Endothelial cell of umbilical vein (primary cell): ENCODE data around the gene GTF3C2. TPM values are rescaled to one million over a fixed set of nuclear protein-coding genes. Genes with fewer than 3 reads are reported as not detected.

ENCODE experiments used
- BruUV-seq: library from RNA; stranded (reverse); fragments of 400-500 nt; replicated peaks from 2 replicates; lab custom pipeline; 2021; lab: Mats Ljungman, UMichigan
- CTCF ChIA-PET: fragments of 300-600, 350-600 bp; sonication (Branson Sonifier 250); formaldehyde crosslinking; loops from one replicate; lab custom pipeline; 2021; ENCODE audit warnings: antibody characterized with exemption, inconsistent platforms; lab: Charles Lee
- POLR2A ChIA-PET: fragments of 300-600, 350-600 bp; sonication (Branson Sonifier 250); formaldehyde crosslinking; loops from one replicate; lab custom pipeline; 2021; ENCODE audit warnings: antibody characterized with exemption, inconsistent platforms; lab: Charles Lee
- DNase-seq: peaks from one replicate; pipeline ENCODE4 v3.0.0-alpha.2; 2011; ENCODE audit warnings: low read depth, low spot score
- FAIRE-seq: peaks from 2 replicates; lab custom pipeline; 2011; peaks lifted over from hg19 to GRCh38; lab: Jason Lieb, UNC
- H2AFZ ChIP-seq: 2 replicates; pipeline ENCODE4 v1.6.0; 2012; ENCODE audit warnings: low read depth, low read length, control low read depth, inconsistent platforms
- H3K27ac ChIP-seq: 2 replicates; pipeline ENCODE4 v1.5.1; 2011; ENCODE audit warnings: low read depth, mild to moderate bottlenecking, control low read depth, low read length, moderate library complexity; ENCODE audit not compliant: insufficient read depth
- H3K27me3 ChIP-seq, 2 experiments: 2 replicates each; pipeline versions ENCODE4 v1.6.0 to v1.6.1; 2011; ENCODE audit warnings: low read length in 2 of 2, mixed read lengths in 1 of 2; ENCODE audit not compliant: control insufficient read depth in 2 of 2, insufficient read depth in 2 of 2
- H3K36me3 ChIP-seq, 2 experiments: 2 replicates in 1 of 2; 3 replicates in 1 of 2; pipeline ENCODE4 v1.5.1; 2011; ENCODE audit warnings: low read length in 2 of 2, mild to moderate bottlenecking in 1 of 2, moderate library complexity in 1 of 2; ENCODE audit not compliant: control insufficient read depth in 2 of 2, insufficient read depth in 2 of 2; ENCODE audit errors: extremely low read depth in 1 of 2
- H3K4me1 ChIP-seq: 3 replicates; pipeline ENCODE4 v1.5.1; 2011; ENCODE audit warnings: mild to moderate bottlenecking, low read length; ENCODE audit not compliant: control insufficient read depth, insufficient read depth; ENCODE audit errors: extremely low read depth
- H3K4me2 ChIP-seq: 2 replicates; pipeline ENCODE4 v1.6.1; 2011; ENCODE audit warnings: low read length, control low read depth, mixed read lengths; ENCODE audit not compliant: insufficient read depth
- H3K4me3 ChIP-seq, 3 experiments: fragments of 200-600 bp in 1 of 3; sonication (generic), shearing (Covaris generic) in 1 of 3; replicated peaks in 1 of 3; 2 replicates each; pipeline ENCODE4 v1.5.1; 2011 to 2016; ENCODE audit warnings: control low read depth in 3 of 3, low read length in 3 of 3, mild to moderate bottlenecking in 2 of 3, inconsistent platforms in 1 of 3, low read depth in 1 of 3, moderate library complexity in 1 of 3; ENCODE audit not compliant: insufficient read depth in 1 of 3
- H3K79me2 ChIP-seq: 2 replicates; pipeline ENCODE4 v1.6.0; 2012; ENCODE audit warnings: low read length, inconsistent platforms; ENCODE audit not compliant: control insufficient read depth, insufficient read depth
- H3K9ac ChIP-seq: replicated peaks from 2 replicates; pipeline ENCODE3; 2011; ENCODE audit warnings: low read length, control low read depth; ENCODE audit not compliant: insufficient read depth; ENCODE audit errors: extremely low read depth
- H3K9me1 ChIP-seq: replicated peaks from 3 replicates; pipeline ENCODE4 v1.6.0; 2011; ENCODE audit warnings: mild to moderate bottlenecking, low read length; ENCODE audit not compliant: control insufficient read depth, insufficient read depth; ENCODE audit errors: extremely low read depth
- H3K9me3 ChIP-seq: replicated peaks from 2 replicates; pipeline ENCODE4 v1.5.1; 2012; ENCODE audit warnings: low read length, inconsistent platforms; ENCODE audit not compliant: control insufficient read depth, insufficient read depth
- H4K20me1 ChIP-seq: replicated peaks from 2 replicates; pipeline ENCODE3; 2011; ENCODE audit warnings: mild to moderate bottlenecking, low read length; ENCODE audit not compliant: control insufficient read depth, insufficient read depth; ENCODE audit errors: extremely low read depth
- CTCF ChIP-seq, 2 donors: IDR thresholded peaks; 1 replicate in 1 of 2; 2 replicates in 1 of 2; pipeline ENCODE4 v1.5.1; 2011; ENCODE audit warnings: low read length in 2 of 2, mild to moderate bottlenecking in 2 of 2, moderate library complexity in 2 of 2, control low read depth in 1 of 2, inconsistent platforms in 1 of 2, low read depth in 1 of 2; ENCODE audit not compliant: insufficient read depth in 1 of 2; ENCODE audit errors: extremely low read depth in 1 of 2
- EZH2 ChIP-seq: IDR thresholded peaks from 2 replicates; pipeline ENCODE4 v1.6.1; 2012; ENCODE audit warnings: borderline replicate concordance, low read depth, mild to moderate bottlenecking, moderate library complexity, low read length, inconsistent platforms; ENCODE audit not compliant: severe bottlenecking
- FOS ChIP-seq: IDR thresholded peaks from 2 replicates; pipeline ENCODE4 v1.6.1; 2011; ENCODE audit warnings: mild to moderate bottlenecking, low read length, moderate library complexity, borderline replicate concordance; ENCODE audit not compliant: insufficient read depth
- POLR2AphosphoS5 ChIP-seq: IDR thresholded peaks from 2 replicates; pipeline ENCODE4 v1.6.1; 2012; ENCODE audit warnings: low read depth, mild to moderate bottlenecking, control low read depth, low read length, moderate library complexity; ENCODE audit not compliant: insufficient read depth
- dilution Hi-C: fragments of 300-500 bp; cut with MboI; formaldehyde crosslinking; loops from one replicate; pipeline ENCODE4 v1.15.0; 2019; ENCODE audit warnings: low sequenced_read_pairs; ENCODE audit not compliant: extremely low pct_ligation_motif_present
- intact Hi-C: fragments of 100-400 bp; cut with micrococcal nuclease; formaldehyde crosslinking; loops from one replicate; pipeline ENCODE4 v1.10.0; 2022
- polyA plus RNA-seq, 4 experiments: library from polyadenylated mRNA; depleted of rRNA in 3 of 4; stranded (reverse) in 3 of 4; unstranded in 1 of 4; fragments of >200 nt; gene quantifications; 2 replicates each; pipeline versions ENCODE4 v1.2.1 to v1.2.3, GENCODE V29; 2011 to 2012; ENCODE audit warnings: missing spikeins in 1 of 4
- total RNA-seq: library from RNA; stranded (reverse); gene quantifications from 2 replicates; pipeline ENCODE4 v1.2.3, GENCODE V29; 2021

The GTF3C2 gene
- total and polyA plus RNA-seq, 2 donors (not counting 3 experiments of a cell fraction or from before 2014, with no cell fraction given): 57.4 to 59.7 TPM

GRCh38 chr2:27306573-27307286, 49.8 kb downstream of the GTF3C2 start:
- no TSS peak for BruUV-seq
- dilution Hi-C loops: no loop called here

GRCh38 chr2:27306136-27306535, 50.4 kb downstream of the GTF3C2 start:
- Histone ChIP-seq H3K4me3 (no peak overlapping the region), H2AFZ (no peak overlapping the region), H3K27ac (no peak overlapping the region), H3K4me1 (peaks cover 8% of the 10 kb centered on the region), H3K79me2 (no peaks in the 10 kb centered on the region), H3K27me3 (peaks cover 25 to 41% of the 10 kb centered on the region in 2 experiments), H3K36me3 (no peaks in the 10 kb centered on the region), H4K20me1 (no peaks in the 10 kb centered on the region), H3K4me2 (no peak overlapping the region), H3K9me1 (no peaks in the 10 kb centered on the region), H3K9ac (no peak overlapping the region), H3K9me3 (no peaks in the 10 kb centered on the region)
- no peak for DNase-seq
- FAIRE-seq: no peak
- BruUV-seq: no TSS peak
- intact Hi-C loops: no loop called here
- ChIA-PET CTCF (interaction anchor here (1.0 to 6.7 kb wide), 3 partner anchors 14 to 115 kb away, joined by 4 to 115 read pairs (median 75); partner anchors contain the start of gene TRIM54), POLR2A (no interaction called here)
- no peak for TF ChIP-seq POLR2AphosphoS5
- no peak for TF ChIP-seq CTCF (IDR thresholded peaks at IDR 0.05; ENCODE audit: extremely low read depth in 1 of 2, insufficient read depth in 1 of 2, low read depth in 1 of 2, low read length in 2 of 2)
- dilution Hi-C loops: no loop called here

More at GRCh38 chr2:27306573-27307286, 49.8 kb downstream of the GTF3C2 start:
- H3K9me1 ChIP-seq: no peaks in the 10 kb centered on the region
- no peaks in the 10 kb centered on the region for H4K20me1 ChIP-seq
- intact Hi-C loops: no loop called here
- H3K27ac ChIP-seq: no peak overlapping the region
- H3K9me3 ChIP-seq: no peaks in the 10 kb centered on the region
- no peaks in the 10 kb centered on the region for H3K36me3 ChIP-seq
- no peak overlapping the region for H3K4me2 ChIP-seq
- H3K9ac ChIP-seq: no peak overlapping the region
- no peak overlapping the region for H2AFZ ChIP-seq
- no peak overlapping the region for H3K4me3 ChIP-seq
- peaks cover 25 to 41% of the 10 kb centered on the region in 2 experiments for H3K27me3 ChIP-seq
- H3K4me1 ChIP-seq: peaks cover 8% of the 10 kb centered on the region
- FAIRE-seq: no peak
- TF ChIP-seq FOS: no peak
- TF ChIP-seq EZH2: peak; percentile 28
- DNase-seq: no peak
- H3K79me2 ChIP-seq: no peaks in the 10 kb centered on the region
- CTCF ChIA-PET: interaction anchor here (4.4 to 6.7 kb wide), 2 partner anchors 14 to 26 kb away, joined by 75 to 115 read pairs; partner anchors contain the start of gene TRIM54
- POLR2A ChIA-PET: no interaction called here
